Measurements from ENCODE around the gene PRODH2. TPM values are rescaled to one million over a fixed set of nuclear protein-coding genes. Genes with fewer than 3 reads are reported as not detected.

PRODH2 gene
- total RNA-seq, 1 experiment from 2014 or later = 0.44 TPM

DNA sequence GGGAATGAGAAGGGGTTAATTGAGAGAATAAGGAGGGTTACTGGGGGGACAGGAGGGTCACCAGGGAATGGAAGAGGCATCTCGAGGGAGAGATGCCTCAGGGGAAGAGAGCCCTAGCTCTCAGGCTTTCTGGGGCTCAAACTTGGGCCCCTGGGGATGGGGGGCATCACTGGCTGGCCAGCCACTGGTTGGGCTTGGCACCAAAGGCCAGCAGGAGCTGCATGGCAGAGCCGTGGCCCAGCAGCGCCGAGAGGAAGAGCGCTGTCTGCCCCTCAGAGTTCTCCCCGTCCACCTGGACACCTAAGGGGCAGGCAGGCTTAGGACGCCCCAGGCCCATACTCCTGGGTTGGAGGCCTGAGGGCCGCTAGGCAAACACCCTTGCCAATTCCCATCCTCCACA is 19.8 kb downstream of the PRODH2 start:
- POLR2A ChIA-PET = no interaction called here
- no peak for ATAC-seq
- RAD21 ChIA-PET (ENCODE audit: low non-redundant PET in 1 of 2, low total read pairs in 2 of 2, uncharacterized antibody in 2 of 2, unreplicated experiment in 2 of 2) = no interaction called here
- H3K79me2 ChIP-seq (ENCODE audit: insufficient read depth, low read length) = no peaks in the 10 kb centered on the region
- H3K4me2 ChIP-seq (ENCODE audit: low read length) = peak overlapping the region; percentile 35; the same call in 1 of the 2 replicates
- H3K9me2 ChIP-seq (ENCODE audit: insufficient read depth) = no peaks in the 10 kb centered on the region
- no peak overlapping the region for H2AFZ ChIP-seq (ENCODE audit: low read depth, low read length, poor library complexity, severe bottlenecking)
- H3K36me3 ChIP-seq (ENCODE audit: control insufficient read depth in 1 of 2, insufficient read depth in 2 of 2, low read length in 2 of 2) = no peaks in the 10 kb centered on the region
- H3K4me1 ChIP-seq (ENCODE audit: control insufficient read depth in 1 of 2, insufficient read depth in 2 of 2, low read length in 2 of 2) = peaks cover 0 to 5% of the 10 kb centered on the region in 2 experiments; a peak in 2 of 4 replicates
- CTCF ChIA-PET = no interaction called here
- no peaks in the 10 kb centered on the region for H4K20me1 ChIP-seq (ENCODE audit: insufficient read depth)
- H3K27ac ChIP-seq (ENCODE audit: low read depth, low read length) = no peak overlapping the region
- intact Hi-C loops (cut with micrococcal nuclease) = no loop called here
- no peak for DNase-seq (ENCODE audit: low read depth, low spot score)
- no peak overlapping the region for H3K9ac ChIP-seq (ENCODE audit: low read length)
- no TSS peak for BruUV-seq (replicated peaks)
- TF ChIP-seq SP1 (IDR thresholded peaks at IDR 0.05; ENCODE audit: low read depth) = no peak
- TF ChIP-seq ZFX (IDR thresholded peaks at IDR 0.05) = no peak
- no peak for TF ChIP-seq SRF (IDR thresholded peaks at IDR 0.05; ENCODE audit: low read depth)
- no peak for TF ChIP-seq EZH2 (IDR thresholded peaks at IDR 0.05)
- TF ChIP-seq, protein P1, sequence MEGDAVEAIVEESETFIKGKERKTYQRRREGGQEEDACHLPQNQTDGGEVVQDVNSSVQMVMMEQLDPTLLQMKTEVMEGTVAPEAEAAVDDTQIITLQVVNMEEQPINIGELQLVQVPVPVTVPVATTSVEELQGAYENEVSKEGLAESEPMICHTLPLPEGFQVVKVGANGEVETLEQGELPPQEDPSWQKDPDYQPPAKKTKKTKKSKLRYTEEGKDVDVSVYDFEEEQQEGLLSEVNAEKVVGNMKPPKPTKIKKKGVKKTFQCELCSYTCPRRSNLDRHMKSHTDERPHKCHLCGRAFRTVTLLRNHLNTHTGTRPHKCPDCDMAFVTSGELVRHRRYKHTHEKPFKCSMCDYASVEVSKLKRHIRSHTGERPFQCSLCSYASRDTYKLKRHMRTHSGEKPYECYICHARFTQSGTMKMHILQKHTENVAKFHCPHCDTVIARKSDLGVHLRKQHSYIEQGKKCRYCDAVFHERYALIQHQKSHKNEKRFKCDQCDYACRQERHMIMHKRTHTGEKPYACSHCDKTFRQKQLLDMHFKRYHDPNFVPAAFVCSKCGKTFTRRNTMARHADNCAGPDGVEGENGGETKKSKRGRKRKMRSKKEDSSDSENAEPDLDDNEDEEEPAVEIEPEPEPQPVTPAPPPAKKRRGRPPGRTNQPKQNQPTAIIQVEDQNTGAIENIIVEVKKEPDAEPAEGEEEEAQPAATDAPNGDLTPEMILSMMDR (IDR thresholded peaks at IDR 0.05 in 2 of 3, conservative IDR thresholded peaks at IDR 0.05 in 1 of 3; ENCODE audit: borderline replicate concordance in 1 of 3, insufficient read depth in 1 of 3, low read depth in 2 of 3, low read length in 2 of 3) = no peak
- TF ChIP-seq, protein P2, sequence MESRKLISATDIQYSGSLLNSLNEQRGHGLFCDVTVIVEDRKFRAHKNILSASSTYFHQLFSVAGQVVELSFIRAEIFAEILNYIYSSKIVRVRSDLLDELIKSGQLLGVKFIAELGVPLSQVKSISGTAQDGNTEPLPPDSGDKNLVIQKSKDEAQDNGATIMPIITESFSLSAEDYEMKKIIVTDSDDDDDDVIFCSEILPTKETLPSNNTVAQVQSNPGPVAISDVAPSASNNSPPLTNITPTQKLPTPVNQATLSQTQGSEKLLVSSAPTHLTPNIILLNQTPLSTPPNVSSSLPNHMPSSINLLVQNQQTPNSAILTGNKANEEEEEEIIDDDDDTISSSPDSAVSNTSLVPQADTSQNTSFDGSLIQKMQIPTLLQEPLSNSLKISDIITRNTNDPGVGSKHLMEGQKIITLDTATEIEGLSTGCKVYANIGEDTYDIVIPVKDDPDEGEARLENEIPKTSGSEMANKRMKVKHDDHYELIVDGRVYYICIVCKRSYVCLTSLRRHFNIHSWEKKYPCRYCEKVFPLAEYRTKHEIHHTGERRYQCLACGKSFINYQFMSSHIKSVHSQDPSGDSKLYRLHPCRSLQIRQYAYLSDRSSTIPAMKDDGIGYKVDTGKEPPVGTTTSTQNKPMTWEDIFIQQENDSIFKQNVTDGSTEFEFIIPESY (IDR thresholded peaks at IDR 0.05; ENCODE audit: extremely low read depth, insufficient replicate concordance, low read length) = no peak
- H3K4me3 ChIP-seq (replicated peaks in 1 of 2; ENCODE audit: low read depth in 1 of 2, low read length in 2 of 2) = no peak overlapping the region
- H3K27me3 ChIP-seq (ENCODE audit: insufficient read depth, low read length) = no peaks in the 10 kb centered on the region
- H3K9me3 ChIP-seq (ENCODE audit: control insufficient read depth in 1 of 2, insufficient read depth in 1 of 2, low read depth in 1 of 2, low read length in 2 of 2) = no peaks in the 10 kb centered on the region
